ENCODE measurements around the gene KBTBD12. TPM values are rescaled to one million over a fixed set of nuclear protein-coding genes. Genes with fewer than 3 reads are reported as not detected.
A peak's percentile ranks its signal among the peaks of the same experiment; 100 is the strongest.

Gene KBTBD12
- total and polyA plus RNA-seq, 2 of the 13 experiments (the other 11 are each of a cell fraction or from before 2014, with no cell fraction given) = not detected

- TF ChIP-seq HNF4A (CRISPR knock-in tag; IDR thresholded peaks at IDR 0.05) (peak; percentile 79), ZNF598 (CRISPR knock-in tag; IDR thresholded peaks at IDR 0.05; ENCODE audit: borderline replicate concordance) (no peak), TCF7 (IDR thresholded peaks at IDR 0.05; ENCODE audit: low read depth) (peak; percentile 13; the same call in 1 of the 2 replicates), MAFK (conservative IDR thresholded peaks at IDR 0.05 in 1 of 2, IDR thresholded peaks at IDR 0.05 in 1 of 2; ENCODE audit: low read length in 2 of 2) (peak in 1 of 2 experiments; percentile 8; a peak in 1 of 4 replicates), ZMAT3 (CRISPR knock-in tag; conservative IDR thresholded peaks at IDR 0.05) (0 out of 2 replicates have a peak, but pooled peaks have one; percentile 56), MXI1 (IDR thresholded peaks at IDR 0.05; ENCODE audit: borderline replicate concordance, low read depth, low read length) (peak; percentile 72; the same call in 1 of the 3 replicates), NRL (CRISPR knock-in tag; IDR thresholded peaks at IDR 0.05; ENCODE audit: borderline replicate concordance) (no peak), KLF9 (CRISPR knock-in tag; IDR thresholded peaks at IDR 0.05; ENCODE audit: low read depth) (0 out of 2 replicates have a peak, but pooled peaks have one; percentile 49), SMAD3 (CRISPR knock-in tag; IDR thresholded peaks at IDR 0.05) (0 out of 2 replicates have a peak, but pooled peaks have one; percentile 67), MLLT10 (CRISPR knock-in tag; IDR thresholded peaks at IDR 0.05) (no peak), AHR (CRISPR knock-in tag; IDR thresholded peaks at IDR 0.05) (0 out of 2 replicates have a peak, but pooled peaks have one; percentile 41), ZBTB7B (CRISPR knock-in tag; IDR thresholded peaks at IDR 0.05) (peak; percentile 54; the same call in 1 of the 2 replicates)
- TF ChIP-seq, protein P1, sequence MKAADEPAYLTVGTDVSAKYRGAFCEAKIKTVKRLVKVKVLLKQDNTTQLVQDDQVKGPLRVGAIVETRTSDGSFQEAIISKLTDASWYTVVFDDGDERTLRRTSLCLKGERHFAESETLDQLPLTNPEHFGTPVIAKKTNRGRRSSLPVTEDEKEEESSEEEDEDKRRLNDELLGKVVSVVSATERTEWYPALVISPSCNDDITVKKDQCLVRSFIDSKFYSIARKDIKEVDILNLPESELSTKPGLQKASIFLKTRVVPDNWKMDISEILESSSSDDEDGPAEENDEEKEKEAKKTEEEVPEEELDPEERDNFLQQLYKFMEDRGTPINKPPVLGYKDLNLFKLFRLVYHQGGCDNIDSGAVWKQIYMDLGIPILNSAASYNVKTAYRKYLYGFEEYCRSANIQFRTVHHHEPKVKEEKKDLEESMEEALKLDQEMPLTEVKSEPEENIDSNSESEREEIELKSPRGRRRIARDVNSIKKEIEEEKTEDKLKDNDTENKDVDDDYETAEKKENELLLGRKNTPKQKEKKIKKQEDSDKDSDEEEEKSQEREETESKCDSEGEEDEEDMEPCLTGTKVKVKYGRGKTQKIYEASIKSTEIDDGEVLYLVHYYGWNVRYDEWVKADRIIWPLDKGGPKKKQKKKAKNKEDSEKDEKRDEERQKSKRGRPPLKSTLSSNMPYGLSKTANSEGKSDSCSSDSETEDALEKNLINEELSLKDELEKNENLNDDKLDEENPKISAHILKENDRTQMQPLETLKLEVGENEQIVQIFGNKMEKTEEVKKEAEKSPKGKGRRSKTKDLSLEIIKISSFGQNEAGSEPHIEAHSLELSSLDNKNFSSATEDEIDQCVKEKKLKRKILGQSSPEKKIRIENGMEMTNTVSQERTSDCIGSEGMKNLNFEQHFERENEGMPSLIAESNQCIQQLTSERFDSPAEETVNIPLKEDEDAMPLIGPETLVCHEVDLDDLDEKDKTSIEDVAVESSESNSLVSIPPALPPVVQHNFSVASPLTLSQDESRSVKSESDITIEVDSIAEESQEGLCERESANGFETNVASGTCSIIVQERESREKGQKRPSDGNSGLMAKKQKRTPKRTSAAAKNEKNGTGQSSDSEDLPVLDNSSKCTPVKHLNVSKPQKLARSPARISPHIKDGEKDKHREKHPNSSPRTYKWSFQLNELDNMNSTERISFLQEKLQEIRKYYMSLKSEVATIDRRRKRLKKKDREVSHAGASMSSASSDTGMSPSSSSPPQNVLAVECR (CRISPR knock-in tag; IDR thresholded peaks at IDR 0.05; ENCODE audit: borderline replicate concordance) = peak; percentile 77; the same call in 1 of the 2 replicates
- TF ChIP-seq, protein P2, sequence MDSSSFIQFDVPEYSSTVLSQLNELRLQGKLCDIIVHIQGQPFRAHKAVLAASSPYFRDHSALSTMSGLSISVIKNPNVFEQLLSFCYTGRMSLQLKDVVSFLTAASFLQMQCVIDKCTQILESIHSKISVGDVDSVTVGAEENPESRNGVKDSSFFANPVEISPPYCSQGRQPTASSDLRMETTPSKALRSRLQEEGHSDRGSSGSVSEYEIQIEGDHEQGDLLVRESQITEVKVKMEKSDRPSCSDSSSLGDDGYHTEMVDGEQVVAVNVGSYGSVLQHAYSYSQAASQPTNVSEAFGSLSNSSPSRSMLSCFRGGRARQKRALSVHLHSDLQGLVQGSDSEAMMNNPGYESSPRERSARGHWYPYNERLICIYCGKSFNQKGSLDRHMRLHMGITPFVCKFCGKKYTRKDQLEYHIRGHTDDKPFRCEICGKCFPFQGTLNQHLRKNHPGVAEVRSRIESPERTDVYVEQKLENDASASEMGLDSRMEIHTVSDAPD (CRISPR knock-in tag; IDR thresholded peaks at IDR 0.05) = 0 out of 2 replicates have a peak, but pooled peaks have one; percentile 46
- TF ChIP-seq, protein P3, sequence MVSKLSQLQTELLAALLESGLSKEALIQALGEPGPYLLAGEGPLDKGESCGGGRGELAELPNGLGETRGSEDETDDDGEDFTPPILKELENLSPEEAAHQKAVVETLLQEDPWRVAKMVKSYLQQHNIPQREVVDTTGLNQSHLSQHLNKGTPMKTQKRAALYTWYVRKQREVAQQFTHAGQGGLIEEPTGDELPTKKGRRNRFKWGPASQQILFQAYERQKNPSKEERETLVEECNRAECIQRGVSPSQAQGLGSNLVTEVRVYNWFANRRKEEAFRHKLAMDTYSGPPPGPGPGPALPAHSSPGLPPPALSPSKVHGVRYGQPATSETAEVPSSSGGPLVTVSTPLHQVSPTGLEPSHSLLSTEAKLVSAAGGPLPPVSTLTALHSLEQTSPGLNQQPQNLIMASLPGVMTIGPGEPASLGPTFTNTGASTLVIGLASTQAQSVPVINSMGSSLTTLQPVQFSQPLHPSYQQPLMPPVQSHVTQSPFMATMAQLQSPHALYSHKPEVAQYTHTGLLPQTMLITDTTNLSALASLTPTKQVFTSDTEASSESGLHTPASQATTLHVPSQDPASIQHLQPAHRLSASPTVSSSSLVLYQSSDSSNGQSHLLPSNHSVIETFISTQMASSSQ (IDR thresholded peaks at IDR 0.05; ENCODE audit: low read depth) = no peak
- TF ChIP-seq, protein P3 (CRISPR knock-in tag; IDR thresholded peaks at IDR 0.05; ENCODE audit: borderline replicate concordance) = peak; percentile 51; the same call in 1 of the 2 replicates
- TF ChIP-seq, protein P4, sequence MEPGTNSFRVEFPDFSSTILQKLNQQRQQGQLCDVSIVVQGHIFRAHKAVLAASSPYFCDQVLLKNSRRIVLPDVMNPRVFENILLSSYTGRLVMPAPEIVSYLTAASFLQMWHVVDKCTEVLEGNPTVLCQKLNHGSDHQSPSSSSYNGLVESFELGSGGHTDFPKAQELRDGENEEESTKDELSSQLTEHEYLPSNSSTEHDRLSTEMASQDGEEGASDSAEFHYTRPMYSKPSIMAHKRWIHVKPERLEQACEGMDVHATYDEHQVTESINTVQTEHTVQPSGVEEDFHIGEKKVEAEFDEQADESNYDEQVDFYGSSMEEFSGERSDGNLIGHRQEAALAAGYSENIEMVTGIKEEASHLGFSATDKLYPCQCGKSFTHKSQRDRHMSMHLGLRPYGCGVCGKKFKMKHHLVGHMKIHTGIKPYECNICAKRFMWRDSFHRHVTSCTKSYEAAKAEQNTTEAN (CRISPR knock-in tag; conservative IDR thresholded peaks at IDR 0.05) = peak; percentile 61; the same call in 1 of the 2 replicates
Measured at GRCh38 chr3:127997961-127998360, 82.9 kb downstream of the KBTBD12 start (continued).

Measured in HepG2 (cell line).